Measurements from ENCODE around the gene GSK3A.
A peak's percentile ranks its signal among the peaks of the same experiment; 100 is the strongest.
"Not testable (repeated sequence)": the region's sequence is repeated elsewhere in the genome, so short reads cannot be mapped to it uniquely, and the experiment has no call there.

GSK3A gene

GRCh38 chr19:42271861-42272534, 29.6 kb upstream of the GSK3A start:
- H3K4me3 ChIP-seq (ENCODE audit: low read length), result no peak overlapping the region
- no peak overlapping the region for H3K9ac ChIP-seq (ENCODE audit: low read length)
- no peaks in the 10 kb centered on the region for H3K27me3 ChIP-seq (ENCODE audit: control insufficient read depth, insufficient read depth, low read length)
- no peaks in the 10 kb centered on the region for H3K9me3 ChIP-seq (ENCODE audit: control insufficient read depth, low read depth, low read length)
- H3K4me1 ChIP-seq (ENCODE audit: control insufficient read depth, low read depth, low read length), result peaks cover 9% of the 10 kb centered on the region
- H3K36me3 ChIP-seq (ENCODE audit: control insufficient read depth, low read depth, low read length), result no peaks in the 10 kb centered on the region
- H3K27ac ChIP-seq (ENCODE audit: low read length), result no peak overlapping the region

GRCh38 chr19:42271045-42271419, 28.6 kb upstream of the GSK3A start:
- Histone ChIP-seq H3K36me3 (ENCODE audit: control insufficient read depth, low read depth, low read length) (no peaks in the 10 kb centered on the region), H3K9ac (ENCODE audit: low read length) (no peak overlapping the region), H3K27ac (ENCODE audit: low read length) (no peak overlapping the region)

GRCh38 chr19:42270346-42271044, 28.1 kb upstream of the GSK3A start:
- H3K4me3 ChIP-seq (ENCODE audit: low read length), result no peak overlapping the region
- no peak overlapping the region for H3K9ac ChIP-seq (ENCODE audit: low read length)
- no peaks in the 10 kb centered on the region for H3K27me3 ChIP-seq (ENCODE audit: control insufficient read depth, insufficient read depth, low read length)
- peaks cover 9% of the 10 kb centered on the region for H3K4me1 ChIP-seq (ENCODE audit: control insufficient read depth, low read depth, low read length)
- no peaks in the 10 kb centered on the region for H3K9me3 ChIP-seq (ENCODE audit: control insufficient read depth, low read depth, low read length)
- H3K36me3 ChIP-seq (ENCODE audit: control insufficient read depth, low read depth, low read length), result no peaks in the 10 kb centered on the region
- H3K27ac ChIP-seq (ENCODE audit: low read length), result no peak overlapping the region

More at GRCh38 chr19:42271045-42271419, 28.6 kb upstream of the GSK3A start:
- no peaks in the 10 kb centered on the region for H3K27me3 ChIP-seq (ENCODE audit: control insufficient read depth, insufficient read depth, low read length)
- H3K4me3 ChIP-seq (ENCODE audit: low read length), result no peak overlapping the region
- peaks cover 9% of the 10 kb centered on the region for H3K4me1 ChIP-seq (ENCODE audit: control insufficient read depth, low read depth, low read length)
- no peaks in the 10 kb centered on the region for H3K9me3 ChIP-seq (ENCODE audit: control insufficient read depth, low read depth, low read length)

- peak overlapping the region; percentile 97 for H3K4me3 ChIP-seq (ENCODE audit: low read length)
- H3K36me3 ChIP-seq (ENCODE audit: control insufficient read depth, low read depth, low read length), result no peaks in the 10 kb centered on the region
- H3K9me3 ChIP-seq (ENCODE audit: control insufficient read depth, low read depth, low read length), result no peaks in the 10 kb centered on the region
- H3K4me1 ChIP-seq (ENCODE audit: control insufficient read depth, low read depth, low read length), result peaks cover 9% of the 10 kb centered on the region
- H3K27me3 ChIP-seq (ENCODE audit: control insufficient read depth, insufficient read depth, low read length), result no peaks in the 10 kb centered on the region
- H3K9ac ChIP-seq (ENCODE audit: low read length), result no peak overlapping the region
- no peak overlapping the region for H3K27ac ChIP-seq (ENCODE audit: low read length)
These were observed 27.3 kb upstream of the GSK3A start for GRCh38 chr19:42269478-42270345.

GRCh38 chr19:42268704-42269477, 26.5 kb upstream of the GSK3A start, which contains the start of gene CIC:
Gene CIC, plus strand, starts transcription at chr19:42269252. Its CDS starts 2,532 bp downstream, at chr19:42271784.
- Histone ChIP-seq H3K27ac (ENCODE audit: low read length) (peak within 1 kb of the TSS; percentile 100), H3K36me3 (ENCODE audit: control insufficient read depth, low read depth, low read length) (no peaks in the 10 kb centered on the region)

GRCh38 chr19:42268142-42268703, 25.8 kb upstream of the GSK3A start:
- Histone ChIP-seq H3K36me3 (ENCODE audit: control insufficient read depth, low read depth, low read length) (no peaks in the 10 kb centered on the region), H3K27ac (ENCODE audit: low read length) (peak overlapping the region; percentile 100), H3K4me1 (ENCODE audit: control insufficient read depth, low read depth, low read length) (peaks cover 9% of the 10 kb centered on the region), H3K9me3 (ENCODE audit: control insufficient read depth, low read depth, low read length) (no peaks in the 10 kb centered on the region), H3K9ac (ENCODE audit: low read length) (peak overlapping the region; percentile 99), H3K27me3 (ENCODE audit: control insufficient read depth, insufficient read depth, low read length) (no peaks in the 10 kb centered on the region), H3K4me3 (ENCODE audit: low read length) (peak overlapping the region; percentile 97)

More at GRCh38 chr19:42268704-42269477, 26.5 kb upstream of the GSK3A start, which contains the start of gene CIC:
- Histone ChIP-seq H3K4me3 (ENCODE audit: low read length) (peak within 1 kb of the TSS; percentile 97), H3K9me3 (ENCODE audit: control insufficient read depth, low read depth, low read length) (no peaks in the 10 kb centered on the region), H3K9ac (ENCODE audit: low read length) (peak within 1 kb of the TSS; percentile 99), H3K27me3 (ENCODE audit: control insufficient read depth, insufficient read depth, low read length) (no peaks in the 10 kb centered on the region), H3K4me1 (ENCODE audit: control insufficient read depth, low read depth, low read length) (peaks cover 9% of the 10 kb centered on the region)

GRCh38 chr19:42267644-42268141, 25.3 kb upstream of the GSK3A start:
- H3K9ac ChIP-seq (ENCODE audit: low read length), result peak overlapping the region; percentile 99
- H3K4me3 ChIP-seq (ENCODE audit: low read length), result peak overlapping the region; percentile 97
- no peaks in the 10 kb centered on the region for H3K27me3 ChIP-seq (ENCODE audit: control insufficient read depth, insufficient read depth, low read length)
- no peaks in the 10 kb centered on the region for H3K36me3 ChIP-seq (ENCODE audit: control insufficient read depth, low read depth, low read length)
- no peaks in the 10 kb centered on the region for H3K9me3 ChIP-seq (ENCODE audit: control insufficient read depth, low read depth, low read length)
- no peak overlapping the region for H3K27ac ChIP-seq (ENCODE audit: low read length)
- peaks cover 9% of the 10 kb centered on the region for H3K4me1 ChIP-seq (ENCODE audit: control insufficient read depth, low read depth, low read length)

GRCh38 chr19:42266928-42267603, 24.7 kb upstream of the GSK3A start:
- H3K27me3 ChIP-seq (ENCODE audit: control insufficient read depth, insufficient read depth, low read length), result not testable (repeated sequence)

GRCh38 chr19:42266105-42266504, 23.7 kb upstream of the GSK3A start:
- not testable (repeated sequence) for H3K9me3 ChIP-seq (ENCODE audit: control insufficient read depth, low read depth, low read length); H3K4me3 ChIP-seq (ENCODE audit: low read length); H3K9ac ChIP-seq (ENCODE audit: low read length); H3K27ac ChIP-seq (ENCODE audit: low read length); H3K4me1 ChIP-seq (ENCODE audit: control insufficient read depth, low read depth, low read length); H3K27me3 ChIP-seq (ENCODE audit: control insufficient read depth, insufficient read depth, low read length); H3K36me3 ChIP-seq (ENCODE audit: control insufficient read depth, low read depth, low read length)

More at GRCh38 chr19:42266928-42267603, 24.7 kb upstream of the GSK3A start:
- H3K27ac ChIP-seq (ENCODE audit: low read length); H3K4me1 ChIP-seq (ENCODE audit: control insufficient read depth, low read depth, low read length); H3K9me3 ChIP-seq (ENCODE audit: control insufficient read depth, low read depth, low read length); H3K36me3 ChIP-seq (ENCODE audit: control insufficient read depth, low read depth, low read length); H3K9ac ChIP-seq (ENCODE audit: low read length): not testable (repeated sequence)
- H3K4me3 ChIP-seq (ENCODE audit: low read length), result peak overlapping the region; percentile 97

- H3K27me3 ChIP-seq (ENCODE audit: control insufficient read depth, insufficient read depth, low read length), result peaks cover 6% of the 10 kb centered on the region
- no peak overlapping the region for H3K9ac ChIP-seq (ENCODE audit: low read length)
- H3K36me3 ChIP-seq (ENCODE audit: control insufficient read depth, low read depth, low read length), result no peaks in the 10 kb centered on the region
- no peaks in the 10 kb centered on the region for H3K4me1 ChIP-seq (ENCODE audit: control insufficient read depth, low read depth, low read length)
- no peaks in the 10 kb centered on the region for H3K9me3 ChIP-seq (ENCODE audit: control insufficient read depth, low read depth, low read length)
- no peak overlapping the region for H3K4me3 ChIP-seq (ENCODE audit: low read length)
- H3K27ac ChIP-seq (ENCODE audit: low read length), result no peak overlapping the region
These were observed 19.4 kb upstream of the GSK3A start for GRCh38 chr19:42261763-42262162.
